Osteocyte (in vitro differentiated cells): ENCODE data around the gene TCN2. TPM values are rescaled to one million over a fixed set of nuclear protein-coding genes. Genes with fewer than 3 reads are reported as not detected.
"Not testable (repeated sequence)": the region's sequence is repeated elsewhere in the genome, so short reads cannot be mapped to it uniquely, and the experiment has no call there.

ENCODE experiments used
- DNase-seq: peaks from one replicate; pipeline ENCODE4 v3.0.0; 2021; ENCODE audit warnings: mixed read lengths; ENCODE audit not compliant: unreplicated experiment; ENCODE audit errors: extremely low spot score
- H3K27ac Mint-ChIP-seq: one replicate; pipeline ENCODE4 v1.8.0; 2021; ENCODE audit warnings: mild to moderate bottlenecking, mixed read lengths; ENCODE audit not compliant: unreplicated experiment
- H3K27me3 Mint-ChIP-seq: one replicate; pipeline ENCODE4 v1.8.0; 2021; ENCODE audit warnings: mixed read lengths; ENCODE audit not compliant: unreplicated experiment
- H3K36me3 Mint-ChIP-seq: one replicate; pipeline ENCODE4 v1.8.0; 2021; ENCODE audit warnings: mixed read lengths; ENCODE audit not compliant: unreplicated experiment
- H3K4me1 Mint-ChIP-seq: one replicate; pipeline ENCODE4 v1.8.0; 2021; ENCODE audit warnings: mixed read lengths; ENCODE audit not compliant: unreplicated experiment
- H3K4me3 Mint-ChIP-seq: one replicate; pipeline ENCODE4 v1.8.0; 2021; ENCODE audit warnings: mild to moderate bottlenecking, moderate library complexity, mixed read lengths; ENCODE audit not compliant: unreplicated experiment
- H3K9me3 Mint-ChIP-seq: one replicate; pipeline ENCODE4 v1.8.0; 2021; ENCODE audit warnings: mixed read lengths; ENCODE audit not compliant: unreplicated experiment
- total RNA-seq: library from RNA; stranded (reverse); gene quantifications from 2 replicates; pipeline ENCODE4 v1.2.1, GENCODE V29; 2021
- TF ChIP-seq, protein P1 (sequence below): fragments of 200-600 bp; sonication (generic); IDR thresholded peaks from 2 replicates; pipeline ENCODE4 v1.5.0; 2021; ENCODE audit warnings: antibody characterized with exemption, mild to moderate bottlenecking, moderate library complexity

Gene TCN2
- total RNA-seq, 1 donor from 2014 or later: 57.7 TPM

DNA sequence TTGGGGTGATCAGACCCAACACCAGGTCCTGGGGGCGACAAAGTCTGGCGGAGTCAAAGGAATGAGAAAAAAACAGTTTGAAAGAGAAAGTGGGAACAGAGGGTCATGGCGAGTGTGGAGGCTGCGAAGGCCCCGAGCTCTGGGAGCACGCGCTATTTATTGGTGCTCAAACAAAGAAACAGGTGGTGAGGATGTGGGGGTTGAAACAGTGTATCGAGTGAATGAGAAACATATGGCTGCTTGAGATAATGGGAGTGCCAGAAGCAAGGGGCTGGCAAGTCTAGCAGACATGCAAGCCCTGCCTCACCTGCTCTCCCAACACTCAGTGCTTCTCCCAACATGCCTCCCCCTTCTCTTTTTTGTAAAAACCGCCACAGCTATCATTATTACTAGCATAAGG is 68.5 kb downstream of the TCN2 start:
- Mint-ChIP-seq H3K36me3 (no peaks in the 10 kb centered on the region), H3K4me3 (no peak overlapping the region), H3K27ac (no peak overlapping the region), H3K4me1 (peaks cover 2% of the 10 kb centered on the region), H3K9me3 (no peaks in the 10 kb centered on the region), H3K27me3 (peaks cover 24% of the 10 kb centered on the region)
- no peak for DNase-seq
- TF ChIP-seq, protein P1, sequence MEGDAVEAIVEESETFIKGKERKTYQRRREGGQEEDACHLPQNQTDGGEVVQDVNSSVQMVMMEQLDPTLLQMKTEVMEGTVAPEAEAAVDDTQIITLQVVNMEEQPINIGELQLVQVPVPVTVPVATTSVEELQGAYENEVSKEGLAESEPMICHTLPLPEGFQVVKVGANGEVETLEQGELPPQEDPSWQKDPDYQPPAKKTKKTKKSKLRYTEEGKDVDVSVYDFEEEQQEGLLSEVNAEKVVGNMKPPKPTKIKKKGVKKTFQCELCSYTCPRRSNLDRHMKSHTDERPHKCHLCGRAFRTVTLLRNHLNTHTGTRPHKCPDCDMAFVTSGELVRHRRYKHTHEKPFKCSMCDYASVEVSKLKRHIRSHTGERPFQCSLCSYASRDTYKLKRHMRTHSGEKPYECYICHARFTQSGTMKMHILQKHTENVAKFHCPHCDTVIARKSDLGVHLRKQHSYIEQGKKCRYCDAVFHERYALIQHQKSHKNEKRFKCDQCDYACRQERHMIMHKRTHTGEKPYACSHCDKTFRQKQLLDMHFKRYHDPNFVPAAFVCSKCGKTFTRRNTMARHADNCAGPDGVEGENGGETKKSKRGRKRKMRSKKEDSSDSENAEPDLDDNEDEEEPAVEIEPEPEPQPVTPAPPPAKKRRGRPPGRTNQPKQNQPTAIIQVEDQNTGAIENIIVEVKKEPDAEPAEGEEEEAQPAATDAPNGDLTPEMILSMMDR: no peak

DNA sequence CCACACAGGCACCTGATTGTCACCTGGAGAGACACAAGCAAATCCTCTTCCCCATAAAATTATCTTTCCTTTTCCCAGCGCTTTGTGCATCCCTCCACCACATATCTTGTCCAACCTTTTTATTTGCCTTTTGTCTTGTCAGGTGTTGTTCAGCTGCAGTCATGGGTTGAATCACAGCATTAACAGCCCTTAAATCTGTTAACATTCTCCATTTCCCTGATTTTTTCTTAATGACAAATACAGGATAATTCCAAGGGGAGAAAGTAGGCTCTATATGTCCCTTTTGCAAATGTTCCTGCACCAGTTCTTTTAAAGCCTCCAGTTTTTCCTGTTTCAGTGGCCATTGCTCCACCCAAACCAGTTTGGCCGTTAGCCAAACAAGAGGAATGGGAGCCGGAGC is 69.6 kb downstream of the TCN2 start:
- not testable (repeated sequence) for H3K4me3 Mint-ChIP-seq, H3K4me1 Mint-ChIP-seq, H3K27ac Mint-ChIP-seq, DNase-seq, H3K36me3 Mint-ChIP-seq, H3K9me3 Mint-ChIP-seq
- H3K27me3 Mint-ChIP-seq: peaks cover 24% of the 10 kb centered on the region

Other genes starting within 250 kb of the TCN2 start
- gene RNF215, start 219.8 kb upstream of the TCN2 start, total RNA-seq: 36.1 and 36.6 TPM in 2 replicates
- 14.9 and 19.0 TPM in 2 replicates for gene SEC14L2, start 210.2 kb upstream of the TCN2 start, total RNA-seq
- 8.4 and 10.5 TPM in 2 replicates for gene MTFP1, start 181.4 kb upstream of the TCN2 start, total RNA-seq
- not detected in 2 replicates for gene SEC14L3, start 135.2 kb upstream of the TCN2 start, total RNA-seq
- gene SEC14L4, start 101.5 kb upstream of the TCN2 start, total RNA-seq: not detected in 2 replicates
- 0.54 and 0.78 TPM in 2 replicates for gene SEC14L6, start 60.4 kb upstream of the TCN2 start, total RNA-seq
- 0.21 and 0.46 TPM in 2 replicates for gene GAL3ST1, start 32.5 kb upstream of the TCN2 start, total RNA-seq
- gene PES1, start 15.3 kb upstream of the TCN2 start, total RNA-seq: 71.6 and 73.5 TPM in 2 replicates
- gene SLC35E4, start 28.6 kb downstream of the TCN2 start, total RNA-seq: 9.4 and 10.2 TPM in 2 replicates
- 10.7 and 11.2 TPM in 2 replicates for gene DUSP18, start 60.7 kb downstream of the TCN2 start, total RNA-seq
- gene OSBP2, start 87.7 kb downstream of the TCN2 start, total RNA-seq: 3.8 and 4.2 TPM in 2 replicates